Neural crest cell (in vitro differentiated cells): Measurements from ENCODE around the gene ZNF770. TPM values are rescaled to one million over a fixed set of nuclear protein-coding genes. Genes with fewer than 3 reads are reported as not detected.

ENCODE experiments used
- DNase-seq: peaks from one replicate; pipeline ENCODE4 v3.0.0; 2021; ENCODE audit warnings: low read depth, mixed read lengths, low spot score
- H3K27ac Mint-ChIP-seq: one replicate; pipeline ENCODE4 v1.8.0; 2021; ENCODE audit warnings: mild to moderate bottlenecking, mixed read lengths; ENCODE audit not compliant: unreplicated experiment
- H3K27me3 Mint-ChIP-seq: 2 replicates; pipeline ENCODE4 v1.8.0; 2021; ENCODE audit warnings: low read depth, mild to moderate bottlenecking, mixed read lengths
- H3K36me3 Mint-ChIP-seq: 2 replicates; pipeline ENCODE4 v1.8.0; 2021; ENCODE audit warnings: low read depth, mild to moderate bottlenecking, mixed read lengths
- H3K4me1 Mint-ChIP-seq: 2 replicates; pipeline ENCODE4 v1.8.0; 2021; ENCODE audit warnings: mixed read lengths
- H3K4me3 Mint-ChIP-seq: one replicate; pipeline ENCODE4 v1.8.0; 2021; ENCODE audit warnings: mild to moderate bottlenecking, mixed read lengths
- H3K9me3 Mint-ChIP-seq: 2 replicates; pipeline ENCODE4 v1.8.0; 2021; ENCODE audit warnings: mixed read lengths
- total RNA-seq: library from RNA; stranded (reverse); gene quantifications from 2 replicates; pipeline ENCODE4 v1.2.1, GENCODE V29; 2021
- TF ChIP-seq, protein P1 (sequence below): fragments of 200-600 bp; sonication (generic); conservative IDR thresholded peaks from 2 replicates; pipeline ENCODE4 v1.5.0; 2021; ENCODE audit warnings: antibody characterized with exemption, mild to moderate bottlenecking

The ZNF770 gene
- total RNA-seq, 1 donor from 2014 or later = 51.0 TPM

- no peaks in the 10 kb centered on the region for H3K9me3 Mint-ChIP-seq
Observed at GRCh38 chr15:35019404-35020327, 31.6 kb upstream of the ZNF770 start.

GRCh38 chr15:35014241-35014640, 26.2 kb upstream of the ZNF770 start:
- H3K9me3 Mint-ChIP-seq = no peaks in the 10 kb centered on the region
- no peak overlapping the region for H3K4me3 Mint-ChIP-seq
- peaks cover 17% of the 10 kb centered on the region for H3K4me1 Mint-ChIP-seq
- TF ChIP-seq, protein P1, sequence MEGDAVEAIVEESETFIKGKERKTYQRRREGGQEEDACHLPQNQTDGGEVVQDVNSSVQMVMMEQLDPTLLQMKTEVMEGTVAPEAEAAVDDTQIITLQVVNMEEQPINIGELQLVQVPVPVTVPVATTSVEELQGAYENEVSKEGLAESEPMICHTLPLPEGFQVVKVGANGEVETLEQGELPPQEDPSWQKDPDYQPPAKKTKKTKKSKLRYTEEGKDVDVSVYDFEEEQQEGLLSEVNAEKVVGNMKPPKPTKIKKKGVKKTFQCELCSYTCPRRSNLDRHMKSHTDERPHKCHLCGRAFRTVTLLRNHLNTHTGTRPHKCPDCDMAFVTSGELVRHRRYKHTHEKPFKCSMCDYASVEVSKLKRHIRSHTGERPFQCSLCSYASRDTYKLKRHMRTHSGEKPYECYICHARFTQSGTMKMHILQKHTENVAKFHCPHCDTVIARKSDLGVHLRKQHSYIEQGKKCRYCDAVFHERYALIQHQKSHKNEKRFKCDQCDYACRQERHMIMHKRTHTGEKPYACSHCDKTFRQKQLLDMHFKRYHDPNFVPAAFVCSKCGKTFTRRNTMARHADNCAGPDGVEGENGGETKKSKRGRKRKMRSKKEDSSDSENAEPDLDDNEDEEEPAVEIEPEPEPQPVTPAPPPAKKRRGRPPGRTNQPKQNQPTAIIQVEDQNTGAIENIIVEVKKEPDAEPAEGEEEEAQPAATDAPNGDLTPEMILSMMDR = no peak
- no peak for DNase-seq
- H3K27ac Mint-ChIP-seq = peak overlapping the region; percentile 5
- no peaks in the 10 kb centered on the region for H3K27me3 Mint-ChIP-seq
- H3K36me3 Mint-ChIP-seq = no peaks in the 10 kb centered on the region

More at GRCh38 chr15:35019404-35020327, 31.6 kb upstream of the ZNF770 start:
- no peak overlapping the region for H3K4me3 Mint-ChIP-seq
- TF ChIP-seq, protein P1 = no peak
- no peaks in the 10 kb centered on the region for H3K36me3 Mint-ChIP-seq
- peaks cover 15% of the 10 kb centered on the region for H3K4me1 Mint-ChIP-seq
- no peak for DNase-seq
- peak overlapping the region; percentile 37 for H3K27ac Mint-ChIP-seq
- H3K27me3 Mint-ChIP-seq = no peaks in the 10 kb centered on the region

- Mint-ChIP-seq H3K36me3 (no peaks in the 10 kb centered on the region), H3K4me3 (no peak overlapping the region), H3K4me1 (peaks cover 17% of the 10 kb centered on the region), H3K9me3 (no peaks in the 10 kb centered on the region), H3K27me3 (no peaks in the 10 kb centered on the region), H3K27ac (peak overlapping the region; percentile 9)
- TF ChIP-seq, protein P1 = no peak
- no peak for DNase-seq
Observed at GRCh38 chr15:35013370-35013769, 25.3 kb upstream of the ZNF770 start.

DNA sequence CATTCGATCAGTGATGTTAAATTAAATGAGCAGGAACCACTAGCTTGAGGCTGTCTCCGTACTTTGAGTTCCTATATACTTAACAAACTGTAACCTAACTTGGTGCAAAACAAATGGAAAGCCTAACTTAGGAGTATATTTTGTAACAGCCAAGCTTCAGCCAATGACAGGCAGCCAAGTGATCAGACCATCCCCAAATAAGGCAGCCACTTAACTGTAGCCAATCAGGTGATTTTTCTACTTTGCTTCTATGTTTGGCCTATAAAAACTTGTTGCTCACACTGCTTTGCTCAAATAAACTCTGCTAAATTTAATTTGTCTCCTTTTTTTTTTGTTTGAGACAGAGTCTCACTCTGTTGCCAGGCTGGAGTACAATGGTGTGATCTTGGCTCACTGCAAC, 19.3 kb upstream of the ZNF770 start:
- Mint-ChIP-seq H3K36me3 (no peaks in the 10 kb centered on the region), H3K27me3 (no peaks in the 10 kb centered on the region), H3K4me3 (no peak overlapping the region), H3K4me1 (peaks cover 4% of the 10 kb centered on the region), H3K27ac (no peak overlapping the region), H3K9me3 (no peaks in the 10 kb centered on the region)
- no peak for DNase-seq
- TF ChIP-seq, protein P1 = no peak

GRCh38 chr15:35005933-35006332, 17.8 kb upstream of the ZNF770 start:
- peaks cover 4% of the 10 kb centered on the region for H3K4me1 Mint-ChIP-seq
- no peaks in the 10 kb centered on the region for H3K9me3 Mint-ChIP-seq
- no peaks in the 10 kb centered on the region for H3K27me3 Mint-ChIP-seq
- TF ChIP-seq, protein P1 = no peak
- H3K4me3 Mint-ChIP-seq = no peak overlapping the region
- no peak for DNase-seq
- H3K27ac Mint-ChIP-seq = no peak overlapping the region
- H3K36me3 Mint-ChIP-seq = no peaks in the 10 kb centered on the region
